Measurements from ENCODE around the gene RHBDL2. TPM values are rescaled to one million over a fixed set of nuclear protein-coding genes. Genes with fewer than 3 reads are reported as not detected.

The RHBDL2 gene
- total and polyA plus RNA-seq, 9 of the 15 experiments (the other 6 are each of a cell fraction or from before 2014, with no cell fraction given) = not detected

- peak in 1 of 2 experiments; percentile 95; a peak in 2 of 4 replicates for TF ChIP-seq BCLAF1 (IDR thresholded peaks at IDR 0.05; ENCODE audit: borderline replicate concordance in 1 of 2, control insufficient read depth in 1 of 2, low read depth in 2 of 2, low read length in 1 of 2)
- TF ChIP-seq NR4A1 (CRISPR knock-in tag; IDR thresholded peaks at IDR 0.05) = no peak
- TF ChIP-seq NR4A1 (tag; IDR thresholded peaks at IDR 0.05) = peak; percentile 24; the same call in 1 of the 2 replicates
- no peak for TF ChIP-seq HEY1 (CRISPR knock-in tag; IDR thresholded peaks at IDR 0.05; ENCODE audit: borderline replicate concordance)
- TF ChIP-seq KLF13 (tag; IDR thresholded peaks at IDR 0.05; ENCODE audit: borderline replicate concordance, low read depth) = 0 out of 2 replicates have a peak, but pooled peaks have one; percentile 16
- no peak for TF ChIP-seq EHMT2 (IDR thresholded peaks at IDR 0.05)
- no peak for TF ChIP-seq ELF4 (CRISPR knock-in tag; IDR thresholded peaks at IDR 0.05)
- TF ChIP-seq CTCF (IDR thresholded peaks at IDR 0.05 in 2 of 3, conservative IDR thresholded peaks at IDR 0.05 in 1 of 3; ENCODE audit: insufficient read depth in 2 of 3, low read depth in 1 of 3, low read length in 3 of 3) = peak in 2 of 3 experiments; percentile 5 to 11; a peak in 1 of 6 replicates
- TF ChIP-seq TSHZ1 (CRISPR knock-in tag; IDR thresholded peaks at IDR 0.05) = no peak
- TF ChIP-seq ZFP91 (CRISPR knock-in tag; IDR thresholded peaks at IDR 0.05) = no peak
- peak; percentile 95 for TF ChIP-seq CCNT2 (IDR thresholded peaks at IDR 0.05; ENCODE audit: borderline replicate concordance, extremely low read depth, insufficient read length, low read depth, low read length)
- TF ChIP-seq TAF7 (tag; IDR thresholded peaks at IDR 0.05) = no peak
Measured at GRCh38 chr1:38990738-38991637, 49.4 kb upstream of the RHBDL2 start, which contains the start of gene AKIRIN1 (continued).

Measured in K562 (cell line).